ENCODE data around the gene CASK. TPM values are rescaled to one million over a fixed set of nuclear protein-coding genes. Genes with fewer than 3 reads are reported as not detected.

CASK gene
- total and polyA plus RNA-seq, 2 of the 13 experiments (the other 11 are each of a cell fraction or from before 2014, with no cell fraction given): 14.5 to 16.0 TPM

DNA sequence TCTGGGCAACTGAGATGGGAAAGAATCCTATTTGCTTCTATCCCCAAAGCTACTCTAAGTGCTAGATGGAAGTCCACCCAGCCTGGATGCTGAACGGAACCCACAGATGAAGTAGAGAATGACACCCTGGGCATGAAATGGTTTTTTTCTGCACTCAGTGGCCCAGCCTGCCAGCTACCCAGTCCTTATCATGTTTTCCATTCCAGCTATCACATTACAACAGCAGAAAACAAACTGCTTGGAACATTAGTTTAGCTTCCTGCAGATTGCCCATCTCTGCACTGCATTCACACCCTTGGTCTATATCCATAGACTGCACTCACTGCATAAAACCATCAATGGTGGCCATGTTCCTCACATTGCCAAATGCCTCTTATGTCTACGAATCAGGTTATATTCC lies 397.1 kb downstream of the CASK start:
- TF ChIP-seq ATM (IDR thresholded peaks at IDR 0.05; ENCODE audit: borderline replicate concordance): no peak
- TF ChIP-seq ZNF703 (CRISPR knock-in tag; IDR thresholded peaks at IDR 0.05; ENCODE audit: borderline replicate concordance): no peak
- TF ChIP-seq ZSCAN31 (CRISPR knock-in tag; IDR thresholded peaks at IDR 0.05; ENCODE audit: low read depth): no peak
- no peak for TF ChIP-seq ZNF333 (CRISPR knock-in tag; IDR thresholded peaks at IDR 0.05; ENCODE audit: borderline replicate concordance)
- no peak for TF ChIP-seq CENPX (CRISPR knock-in tag; IDR thresholded peaks at IDR 0.05)
- TF ChIP-seq TBP (CRISPR knock-in tag; IDR thresholded peaks at IDR 0.05): no peak
- TF ChIP-seq HDAC6 (IDR thresholded peaks at IDR 0.05; ENCODE audit: low read depth, low read length): no peak
- no peak for TF ChIP-seq ZNF33B (CRISPR knock-in tag; IDR thresholded peaks at IDR 0.05)
- no peak for TF ChIP-seq NFRKB (IDR thresholded peaks at IDR 0.05)
- TF ChIP-seq, protein P1, sequence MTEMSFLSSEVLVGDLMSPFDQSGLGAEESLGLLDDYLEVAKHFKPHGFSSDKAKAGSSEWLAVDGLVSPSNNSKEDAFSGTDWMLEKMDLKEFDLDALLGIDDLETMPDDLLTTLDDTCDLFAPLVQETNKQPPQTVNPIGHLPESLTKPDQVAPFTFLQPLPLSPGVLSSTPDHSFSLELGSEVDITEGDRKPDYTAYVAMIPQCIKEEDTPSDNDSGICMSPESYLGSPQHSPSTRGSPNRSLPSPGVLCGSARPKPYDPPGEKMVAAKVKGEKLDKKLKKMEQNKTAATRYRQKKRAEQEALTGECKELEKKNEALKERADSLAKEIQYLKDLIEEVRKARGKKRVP (CRISPR knock-in tag; IDR thresholded peaks at IDR 0.05): no peak
- no peak for TF ChIP-seq TCF7L2 (IDR thresholded peaks at IDR 0.05; ENCODE audit: low read depth, low read length)
- no peak for TF ChIP-seq HNRNPK (IDR thresholded peaks at IDR 0.05; ENCODE audit: low read depth, low read length, poor library complexity, severe bottlenecking)
- TF ChIP-seq ZNF816 (CRISPR knock-in tag; IDR thresholded peaks at IDR 0.05; ENCODE audit: borderline replicate concordance): no peak
- TF ChIP-seq ZNF567 (CRISPR knock-in tag; IDR thresholded peaks at IDR 0.05; ENCODE audit: borderline replicate concordance): no peak
- TF ChIP-seq, protein P2, sequence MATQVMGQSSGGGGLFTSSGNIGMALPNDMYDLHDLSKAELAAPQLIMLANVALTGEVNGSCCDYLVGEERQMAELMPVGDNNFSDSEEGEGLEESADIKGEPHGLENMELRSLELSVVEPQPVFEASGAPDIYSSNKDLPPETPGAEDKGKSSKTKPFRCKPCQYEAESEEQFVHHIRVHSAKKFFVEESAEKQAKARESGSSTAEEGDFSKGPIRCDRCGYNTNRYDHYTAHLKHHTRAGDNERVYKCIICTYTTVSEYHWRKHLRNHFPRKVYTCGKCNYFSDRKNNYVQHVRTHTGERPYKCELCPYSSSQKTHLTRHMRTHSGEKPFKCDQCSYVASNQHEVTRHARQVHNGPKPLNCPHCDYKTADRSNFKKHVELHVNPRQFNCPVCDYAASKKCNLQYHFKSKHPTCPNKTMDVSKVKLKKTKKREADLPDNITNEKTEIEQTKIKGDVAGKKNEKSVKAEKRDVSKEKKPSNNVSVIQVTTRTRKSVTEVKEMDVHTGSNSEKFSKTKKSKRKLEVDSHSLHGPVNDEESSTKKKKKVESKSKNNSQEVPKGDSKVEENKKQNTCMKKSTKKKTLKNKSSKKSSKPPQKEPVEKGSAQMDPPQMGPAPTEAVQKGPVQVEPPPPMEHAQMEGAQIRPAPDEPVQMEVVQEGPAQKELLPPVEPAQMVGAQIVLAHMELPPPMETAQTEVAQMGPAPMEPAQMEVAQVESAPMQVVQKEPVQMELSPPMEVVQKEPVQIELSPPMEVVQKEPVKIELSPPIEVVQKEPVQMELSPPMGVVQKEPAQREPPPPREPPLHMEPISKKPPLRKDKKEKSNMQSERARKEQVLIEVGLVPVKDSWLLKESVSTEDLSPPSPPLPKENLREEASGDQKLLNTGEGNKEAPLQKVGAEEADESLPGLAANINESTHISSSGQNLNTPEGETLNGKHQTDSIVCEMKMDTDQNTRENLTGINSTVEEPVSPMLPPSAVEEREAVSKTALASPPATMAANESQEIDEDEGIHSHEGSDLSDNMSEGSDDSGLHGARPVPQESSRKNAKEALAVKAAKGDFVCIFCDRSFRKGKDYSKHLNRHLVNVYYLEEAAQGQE (IDR thresholded peaks at IDR 0.05; ENCODE audit: borderline replicate concordance in 1 of 2, low read depth in 1 of 2, low read length in 2 of 2): no peak
- no peak for TF ChIP-seq CC2D1A (CRISPR knock-in tag; IDR thresholded peaks at IDR 0.05)
- Histone ChIP-seq H3K4me3 (replicated peaks in 1 of 3; ENCODE audit: insufficient read depth in 1 of 3, low read depth in 2 of 3, low read length in 3 of 3) (no peak overlapping the region), H3K9ac (ENCODE audit: insufficient read depth, low read depth, low read length) (no peak overlapping the region), H3K79me2 (ENCODE audit: insufficient read depth, low read length) (no peaks in the 10 kb centered on the region), H3K9me3 (ENCODE audit: low read length) (no peaks in the 10 kb centered on the region), H4K20me1 (ENCODE audit: insufficient read depth, low read length) (no peaks in the 10 kb centered on the region), H2AFZ (ENCODE audit: low read length) (no peak overlapping the region), H3K27me3 (ENCODE audit: control insufficient read depth in 1 of 2, insufficient read depth in 2 of 2, low read length in 2 of 2) (no peaks in the 10 kb centered on the region), H3K36me3 (replicated peaks in 1 of 2; ENCODE audit: control insufficient read depth in 1 of 2, insufficient read depth in 2 of 2, low read length in 2 of 2) (no peaks in the 10 kb centered on the region; a peak in 1 of 5 replicates), H3K4me1 (ENCODE audit: insufficient read depth, low read length) (no peaks in the 10 kb centered on the region), H3K27ac (ENCODE audit: extremely low read length, insufficient read depth, low read length) (no peak overlapping the region), H3K4me2 (ENCODE audit: low read depth, low read length) (no peak overlapping the region)
- intact Hi-C loops (cut with micrococcal nuclease; ENCODE audit: unreplicated experiment): no loop called here
- POLR2A ChIA-PET: no interaction called here
- CTCF ChIA-PET (ENCODE audit: low intra/inter-chr PET ratio, low total read pairs): no interaction called here
- no peak for ATAC-seq
- in situ Hi-C loops (cut with HindIII; ENCODE audit: extremely low pct_ligation_motif_present, low pct_unique_long_range_greater_than_20kb): no loop called here
- BruUV-seq (replicated peaks): no TSS peak
- 100% methylated on average over 1 of the region's 2 CpGs for WGBS (ENCODE audit: low lambda C conversion rate)
- FAIRE-seq: no peak
- no peak for DNase-seq (ENCODE audit: low spot score)

Data from HepG2 (cell line).